Osteoblast (primary cell): ENCODE measurements around the gene CRYBG2. TPM values are rescaled to one million over a fixed set of nuclear protein-coding genes. Genes with fewer than 3 reads are reported as not detected.

Experiments
- DNase-seq: peaks from one replicate; pipeline ENCODE4 v3.0.0; 2011; ENCODE audit warnings: low spot score, mixed read lengths; ENCODE audit not compliant: insufficient read length; ENCODE audit errors: missing footprints
- H2AFZ ChIP-seq: 2 replicates; pipeline ENCODE4 v1.6.0; 2011; ENCODE audit warnings: mild to moderate bottlenecking, low read length
- H3K27ac ChIP-seq: 2 replicates; pipeline ENCODE4 v1.5.1; 2011; ENCODE audit warnings: mild to moderate bottlenecking, low read depth, low read length, moderate library complexity
- H3K27me3 ChIP-seq: 2 replicates; pipeline ENCODE4 v1.6.0; 2012; ENCODE audit warnings: mild to moderate bottlenecking, control low read depth, inconsistent platforms, low read length, moderate library complexity; ENCODE audit not compliant: insufficient read depth
- H3K36me3 ChIP-seq: 2 replicates; pipeline ENCODE4 v1.5.1; 2011; ENCODE audit warnings: mild to moderate bottlenecking, low read length, control low read depth, moderate library complexity; ENCODE audit not compliant: insufficient read depth
- H3K4me1 ChIP-seq: 2 replicates; pipeline ENCODE4 v1.5.1; 2011; ENCODE audit warnings: mild to moderate bottlenecking, low read length, control low read depth, moderate library complexity; ENCODE audit not compliant: insufficient read depth
- H3K4me2 ChIP-seq: 2 replicates; pipeline ENCODE4 v1.6.0; 2011; ENCODE audit warnings: mild to moderate bottlenecking, low read length; ENCODE audit not compliant: insufficient read depth
- H3K4me3 ChIP-seq: fragments of 200-600 bp; sonication (generic); 3 replicates; pipeline ENCODE4 v1.5.1; 2012; ENCODE audit warnings: mild to moderate bottlenecking, low read length, inconsistent platforms; ENCODE audit not compliant: insufficient read depth
- H3K79me2 ChIP-seq: 2 replicates; pipeline ENCODE4 v1.6.0; 2012; ENCODE audit warnings: mild to moderate bottlenecking, low read length, control low read depth, inconsistent platforms; ENCODE audit not compliant: insufficient read depth
- H3K9me3 ChIP-seq: 2 replicates; pipeline ENCODE4 v1.5.1; 2011; ENCODE audit warnings: low read depth, low read length, control low read depth
- H4K20me1 ChIP-seq: 2 replicates; pipeline ENCODE4 v1.6.0; 2012; ENCODE audit warnings: mild to moderate bottlenecking, low read length, control low read depth; ENCODE audit not compliant: insufficient read depth
- total RNA-seq: library from RNA; depleted of rRNA; stranded (reverse); fragments of >200 nt; gene quantifications from 2 replicates; pipeline ENCODE4 v1.2.3, GENCODE V29; 2012
- TF ChIP-seq, protein P1 (sequence below): IDR thresholded peaks from 2 replicates; pipeline ENCODE4 v1.5.1; 2011; ENCODE audit warnings: mild to moderate bottlenecking, low read depth, low read length, moderate library complexity; ENCODE audit errors: extremely low read depth

CRYBG2 gene
- total RNA-seq, 1 donor = not detected

DNA sequence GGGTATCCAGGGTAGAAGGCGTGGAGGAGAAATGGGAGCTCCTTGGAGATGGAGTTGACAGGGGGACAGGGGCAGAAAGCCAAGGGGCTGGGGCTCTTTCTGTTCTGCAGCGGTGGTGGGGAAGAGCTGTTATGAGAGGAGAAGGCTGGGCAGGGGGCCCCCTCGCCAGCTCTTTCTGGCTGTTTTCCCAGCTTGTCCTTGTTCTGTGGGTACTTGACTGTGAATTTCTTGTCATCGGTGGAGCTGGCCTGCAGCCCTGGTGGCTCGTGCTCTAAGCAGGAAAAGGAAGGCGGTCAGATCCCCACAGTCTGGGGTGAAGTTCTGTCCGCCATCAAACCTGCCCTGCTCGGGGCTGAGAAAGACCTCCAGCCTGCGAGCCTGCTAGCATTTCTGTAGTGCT lies 11.0 kb upstream of the CRYBG2 start:
- H2AFZ ChIP-seq = no peak overlapping the region
- TF ChIP-seq, protein P1, sequence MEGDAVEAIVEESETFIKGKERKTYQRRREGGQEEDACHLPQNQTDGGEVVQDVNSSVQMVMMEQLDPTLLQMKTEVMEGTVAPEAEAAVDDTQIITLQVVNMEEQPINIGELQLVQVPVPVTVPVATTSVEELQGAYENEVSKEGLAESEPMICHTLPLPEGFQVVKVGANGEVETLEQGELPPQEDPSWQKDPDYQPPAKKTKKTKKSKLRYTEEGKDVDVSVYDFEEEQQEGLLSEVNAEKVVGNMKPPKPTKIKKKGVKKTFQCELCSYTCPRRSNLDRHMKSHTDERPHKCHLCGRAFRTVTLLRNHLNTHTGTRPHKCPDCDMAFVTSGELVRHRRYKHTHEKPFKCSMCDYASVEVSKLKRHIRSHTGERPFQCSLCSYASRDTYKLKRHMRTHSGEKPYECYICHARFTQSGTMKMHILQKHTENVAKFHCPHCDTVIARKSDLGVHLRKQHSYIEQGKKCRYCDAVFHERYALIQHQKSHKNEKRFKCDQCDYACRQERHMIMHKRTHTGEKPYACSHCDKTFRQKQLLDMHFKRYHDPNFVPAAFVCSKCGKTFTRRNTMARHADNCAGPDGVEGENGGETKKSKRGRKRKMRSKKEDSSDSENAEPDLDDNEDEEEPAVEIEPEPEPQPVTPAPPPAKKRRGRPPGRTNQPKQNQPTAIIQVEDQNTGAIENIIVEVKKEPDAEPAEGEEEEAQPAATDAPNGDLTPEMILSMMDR = no peak
- no peak overlapping the region for H3K4me2 ChIP-seq
- H4K20me1 ChIP-seq = no peaks in the 10 kb centered on the region
- H3K9me3 ChIP-seq = no peaks in the 10 kb centered on the region
- no peaks in the 10 kb centered on the region for H3K36me3 ChIP-seq
- H3K27me3 ChIP-seq = peaks cover 32% of the 10 kb centered on the region
- H3K4me1 ChIP-seq = no peaks in the 10 kb centered on the region
- no peak for DNase-seq
- H3K79me2 ChIP-seq = no peaks in the 10 kb centered on the region
- H3K4me3 ChIP-seq = no peak overlapping the region
- no peak overlapping the region for H3K27ac ChIP-seq

DNA sequence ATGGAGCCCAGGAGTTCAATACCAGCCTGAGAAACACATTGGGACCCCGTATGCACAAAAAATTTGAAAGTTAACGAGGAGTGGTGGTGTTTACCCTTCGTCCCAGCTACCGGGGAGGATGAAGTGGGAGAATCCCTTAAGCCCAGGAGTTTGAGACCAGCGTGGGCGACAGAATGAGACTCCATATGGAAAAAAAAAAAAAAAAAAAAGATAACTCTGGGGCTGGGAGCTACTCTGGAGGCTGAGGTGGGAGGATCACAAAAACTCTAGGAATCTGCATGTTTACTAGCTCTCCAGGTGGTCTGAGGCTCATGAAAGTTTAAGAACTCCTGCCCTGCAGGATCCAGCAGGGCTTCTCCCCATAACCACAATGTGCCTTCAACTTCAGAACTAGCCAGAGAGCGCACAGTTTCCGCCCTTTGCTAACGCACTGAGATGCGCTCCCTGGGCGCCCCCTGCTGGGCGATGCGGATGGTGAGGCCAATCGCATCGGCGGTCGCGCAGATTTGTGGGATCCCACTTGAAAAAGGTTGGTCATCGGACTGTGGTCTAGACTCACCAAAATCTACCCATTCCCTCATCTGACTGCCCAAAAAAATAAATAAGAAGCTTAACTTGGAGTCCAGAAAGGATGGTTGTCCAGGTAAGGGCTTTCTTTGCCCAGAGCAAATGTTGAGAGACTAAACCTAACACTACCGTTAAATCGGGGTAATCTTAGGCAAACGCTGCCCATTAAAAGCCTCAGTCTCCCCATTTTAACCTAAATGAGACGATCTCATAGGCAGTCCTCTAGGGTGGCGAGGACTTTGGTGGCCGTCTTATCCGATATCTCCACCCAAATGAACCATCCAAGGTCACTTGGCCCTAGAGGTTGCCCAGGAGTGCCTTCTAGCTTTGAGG lies 9.9 kb upstream of the CRYBG2 start:
- Histone ChIP-seq H3K4me2 (no peak overlapping the region), H3K27me3 (peaks cover 44% of the 10 kb centered on the region), H3K9me3 (no peaks in the 10 kb centered on the region), H3K27ac (no peak overlapping the region), H3K4me1 (no peaks in the 10 kb centered on the region), H4K20me1 (no peaks in the 10 kb centered on the region), H2AFZ (no peak overlapping the region), H3K36me3 (no peaks in the 10 kb centered on the region), H3K4me3 (no peak overlapping the region), H3K79me2 (no peaks in the 10 kb centered on the region)
- TF ChIP-seq, protein P1 = peak; percentile 98
- DNase-seq = peak; percentile 96

GRCh38 chr1:26362331-26362730 lies 8.4 kb upstream of the CRYBG2 start:
- DNase-seq = no peak
- Histone ChIP-seq H4K20me1 (no peaks in the 10 kb centered on the region), H3K36me3 (no peaks in the 10 kb centered on the region), H3K79me2 (no peaks in the 10 kb centered on the region), H3K9me3 (no peaks in the 10 kb centered on the region), H3K4me2 (no peak overlapping the region), H2AFZ (no peak overlapping the region), H3K27me3 (peaks cover 53% of the 10 kb centered on the region), H3K4me1 (no peaks in the 10 kb centered on the region), H3K4me3 (no peak overlapping the region), H3K27ac (no peak overlapping the region)
- TF ChIP-seq, protein P1 = no peak

- TF ChIP-seq, protein P1 = no peak
- no peaks in the 10 kb centered on the region for H4K20me1 ChIP-seq
- no peak overlapping the region for H2AFZ ChIP-seq
- H3K9me3 ChIP-seq = no peaks in the 10 kb centered on the region
- no peaks in the 10 kb centered on the region for H3K79me2 ChIP-seq
- DNase-seq = peak; percentile 50
- H3K27me3 ChIP-seq = peaks cover 56% of the 10 kb centered on the region
- H3K4me1 ChIP-seq = no peaks in the 10 kb centered on the region
- no peak overlapping the region for H3K4me2 ChIP-seq
- no peak overlapping the region for H3K27ac ChIP-seq
- no peaks in the 10 kb centered on the region for H3K36me3 ChIP-seq
- H3K4me3 ChIP-seq = no peak overlapping the region
Measured at GRCh38 chr1:26361605-26362122, 7.7 kb upstream of the CRYBG2 start.
